Mammary epithelial cell (primary cell): ENCODE measurements around the gene PGRMC1.

ENCODE experiments used
- CTCF ChIP-seq, 2 donors: IDR thresholded peaks in 1 of 2; conservative IDR thresholded peaks in 1 of 2; 2 replicates each; pipeline ENCODE4 v1.5.1; 2011 to 2012; ENCODE audit warnings: inconsistent platforms in 2 of 2, low read length in 2 of 2, mild to moderate bottlenecking in 2 of 2, control low read depth in 1 of 2, low read depth in 1 of 2; ENCODE audit not compliant: insufficient read depth in 1 of 2; ENCODE audit errors: extremely low read depth in 1 of 2
- EZH2 ChIP-seq: IDR thresholded peaks from 2 replicates; pipeline ENCODE4 v1.6.1; 2012; ENCODE audit warnings: low read length, inconsistent platforms, borderline replicate concordance

- TF ChIP-seq CTCF (conservative IDR thresholded peaks at IDR 0.05 in 1 of 2, IDR thresholded peaks at IDR 0.05 in 1 of 2; ENCODE audit: extremely low read depth in 1 of 2, insufficient read depth in 1 of 2, low read depth in 1 of 2, low read length in 2 of 2) (no peak), EZH2 (no peak)
These were observed 47.0 kb upstream of the PGRMC1 start for GRCh38 chrX:119189115-119189514.
